Measurements from ENCODE around the gene BCOR. TPM values are rescaled to one million over a fixed set of nuclear protein-coding genes. Genes with fewer than 3 reads are reported as not detected.

The BCOR gene
- total and polyA plus RNA-seq, 4 donors, result 5.6 to 23.0 (median 11.0) TPM

GRCh38 chrX:40087425-40088298 lies 10.1 kb downstream of the BCOR start:
- WGBS, result 54% methylated on average over 13 of the region's 13 CpGs
- H3K27me3 ChIP-seq (ENCODE audit: control insufficient read depth in 4 of 4, insufficient read depth in 4 of 4, low read length in 3 of 4), result no peaks in the 10 kb centered on the region
- no peak for TF ChIP-seq NR2F2 (IDR thresholded peaks at IDR 0.05)
- TF ChIP-seq HNF4A (conservative IDR thresholded peaks at IDR 0.05), result peak in 1 of 2 donors; percentile 33
- TF ChIP-seq SP1 (IDR thresholded peaks at IDR 0.05), result no peak
- TF ChIP-seq RXRA (IDR thresholded peaks at IDR 0.05), result peak in 1 of 2 donors; percentile 16
- no peak for TF ChIP-seq FOXA1 (IDR thresholded peaks at IDR 0.05)
- no peaks in the 10 kb centered on the region for H3K9me3 ChIP-seq (ENCODE audit: control insufficient read depth in 4 of 4, low read length in 3 of 4)
- peaks cover 31 to 73% (median 42%) of the 10 kb centered on the region in 4 donors for H3K4me1 ChIP-seq (ENCODE audit: control insufficient read depth in 4 of 4, insufficient read depth in 4 of 4, low read length in 3 of 4)
- H3K27ac ChIP-seq (ENCODE audit: low read depth in 1 of 2, low read length in 2 of 2), result peak overlapping the region in 1 of 2 donors; percentile 42
- H3K9ac ChIP-seq (ENCODE audit: low read depth in 1 of 2, low read length in 2 of 2), result no peak overlapping the region
- no peak overlapping the region for H3K4me3 ChIP-seq (ENCODE audit: low read depth in 1 of 3, low read length in 3 of 3)
- H3K36me3 ChIP-seq (ENCODE audit: control insufficient read depth in 4 of 4, insufficient read depth in 3 of 4, low read depth in 1 of 4, low read length in 3 of 4), result no peaks in the 10 kb centered on the region
- DNase-seq (ENCODE audit: low spot score), result no peak

GRCh38 chrX:40086569-40087335 lies 11.0 kb downstream of the BCOR start:
- Histone ChIP-seq H3K4me3 (ENCODE audit: low read depth in 1 of 3, low read length in 3 of 3) (no peak overlapping the region), H3K9me3 (ENCODE audit: control insufficient read depth in 4 of 4, low read length in 3 of 4) (no peaks in the 10 kb centered on the region), H3K36me3 (ENCODE audit: control insufficient read depth in 4 of 4, insufficient read depth in 3 of 4, low read depth in 1 of 4, low read length in 3 of 4) (no peaks in the 10 kb centered on the region), H3K4me1 (ENCODE audit: control insufficient read depth in 4 of 4, insufficient read depth in 4 of 4, low read length in 3 of 4) (peaks cover 35 to 82% (median 50%) of the 10 kb centered on the region in 4 donors), H3K27me3 (ENCODE audit: control insufficient read depth in 4 of 4, insufficient read depth in 4 of 4, low read length in 3 of 4) (no peaks in the 10 kb centered on the region), H3K9ac (ENCODE audit: low read depth in 1 of 2, low read length in 2 of 2) (no peak overlapping the region), H3K27ac (ENCODE audit: low read depth in 1 of 2, low read length in 2 of 2) (no peak overlapping the region)
- no peak for DNase-seq (ENCODE audit: low spot score)
- 86% methylated on average over 30 of the region's 30 CpGs for WGBS
- TF ChIP-seq MAX (IDR thresholded peaks at IDR 0.05) (no peak), SP1 (IDR thresholded peaks at IDR 0.05) (no peak), ZBTB33 (IDR thresholded peaks at IDR 0.05) (no peak), NR2F2 (IDR thresholded peaks at IDR 0.05) (no peak), YY1 (IDR thresholded peaks at IDR 0.05) (no peak), RAD21 (IDR thresholded peaks at IDR 0.05) (no peak)

- H3K9me3 ChIP-seq (ENCODE audit: control insufficient read depth in 4 of 4, low read length in 3 of 4), result no peaks in the 10 kb centered on the region
- no peak for TF ChIP-seq MAX (IDR thresholded peaks at IDR 0.05)
- no peak for TF ChIP-seq HNF4A (conservative IDR thresholded peaks at IDR 0.05)
- TF ChIP-seq REST (IDR thresholded peaks at IDR 0.05), result no peak
- TF ChIP-seq EGR1 (IDR thresholded peaks at IDR 0.05; ENCODE audit: low read depth in 2 of 2), result no peak
- TF ChIP-seq GABPA (IDR thresholded peaks at IDR 0.05 in 1 of 2, conservative IDR thresholded peaks at IDR 0.05 in 1 of 2), result no peak
- TF ChIP-seq CTCF (IDR thresholded peaks at IDR 0.05; ENCODE audit: low read depth, low read length, missing input control), result no peak
- no peak for TF ChIP-seq ZBTB33 (IDR thresholded peaks at IDR 0.05)
- no peak for TF ChIP-seq SP1 (IDR thresholded peaks at IDR 0.05)
- no peak for TF ChIP-seq RAD21 (IDR thresholded peaks at IDR 0.05)
- no peak overlapping the region for H3K4me3 ChIP-seq (ENCODE audit: low read depth in 1 of 3, low read length in 3 of 3)
- H3K27ac ChIP-seq (ENCODE audit: low read depth in 1 of 2, low read length in 2 of 2), result no peak overlapping the region
- no peak for DNase-seq (ENCODE audit: low spot score)
- H3K36me3 ChIP-seq (ENCODE audit: control insufficient read depth in 4 of 4, insufficient read depth in 3 of 4, low read depth in 1 of 4, low read length in 3 of 4), result no peaks in the 10 kb centered on the region
- H3K27me3 ChIP-seq (ENCODE audit: control insufficient read depth in 4 of 4, insufficient read depth in 4 of 4, low read length in 3 of 4), result no peaks in the 10 kb centered on the region
- peaks cover 28 to 84% (median 53%) of the 10 kb centered on the region in 4 donors for H3K4me1 ChIP-seq (ENCODE audit: control insufficient read depth in 4 of 4, insufficient read depth in 4 of 4, low read length in 3 of 4)
- 86% methylated on average over 6 of the region's 6 CpGs for WGBS
- no peak overlapping the region for H3K9ac ChIP-seq (ENCODE audit: low read depth in 1 of 2, low read length in 2 of 2)
Measured at GRCh38 chrX:40085714-40086113, 12.0 kb downstream of the BCOR start.
